Vagina (tissue), 2 donors: Measurements from ENCODE around the gene PNMA8A. TPM values are rescaled to one million over a fixed set of nuclear protein-coding genes. Genes with fewer than 3 reads are reported as not detected.
"Not testable (repeated sequence)": the region's sequence is repeated elsewhere in the genome, so short reads cannot be mapped to it uniquely, and the experiment has no call there.

Experiments used
- DNase-seq, 2 donors: peaks; one replicate each; pipeline ENCODE4 v3.0.0-alpha.2; 2017; ENCODE audit errors: extremely low spot score in 2 of 2
- H3K27ac ChIP-seq: fragments of 200-600 bp; sonication (generic); one replicate; pipeline ENCODE4 v1.5.1; 2019
- H3K27me3 ChIP-seq: fragments of 200-600 bp; sonication (generic); one replicate; pipeline ENCODE4 v1.5.1; 2019
- H3K36me3 ChIP-seq, 2 donors: fragments of 200-600 bp; sonication (generic); one replicate each; pipeline ENCODE4 v1.5.1; 2017 to 2019
- H3K4me1 ChIP-seq: fragments of 200-600 bp; sonication (generic); one replicate; pipeline ENCODE4 v1.5.1; 2019
- H3K4me3 ChIP-seq, 2 donors: fragments of 200-600 bp; sonication (generic); 1 replicate in 1 of 2; 2 replicates in 1 of 2; pipeline ENCODE4 v1.5.1; 2016 to 2019
- H3K9me3 ChIP-seq: fragments of 200-600 bp; sonication (generic); one replicate; pipeline ENCODE4 v1.5.1; 2019
- POLR2A ChIP-seq, 2 donors: fragments of 450-650 bp; IDR thresholded peaks; one replicate each; pipeline ENCODE4 v1.6.1; 2017; ENCODE audit warnings: antibody characterized with exemption in 2 of 2, mild to moderate bottlenecking in 2 of 2, moderate library complexity in 2 of 2
- POLR2AphosphoS5 ChIP-seq, 2 donors: sonication (generic); formaldehyde crosslinking; IDR thresholded peaks; one replicate each; pipeline ENCODE4 v1.9.0; 2017; ENCODE audit warnings: antibody characterized with exemption in 2 of 2, mild to moderate bottlenecking in 2 of 2, low read depth in 1 of 2; ENCODE audit not compliant: insufficient read depth in 1 of 2
- intact Hi-C: fragments of 100-400 bp; cut with DNase I; formaldehyde crosslinking; loops from one replicate; pipeline ENCODE4 v1.15.1; 2023
- total RNA-seq: library from RNA; depleted of rRNA; stranded (reverse); fragments of >200 nt; gene quantifications from one replicate; pipeline ENCODE4 v1.2.3, GENCODE V29; 2016
- TF ChIP-seq, protein P1 (sequence below), 3 experiments: fragments of 450-650 bp in 2 of 3; fragments of 200-600 bp in 1 of 3; sonication (generic) in 1 of 3; IDR thresholded peaks; one replicate each; pipeline ENCODE4 v1.5.1; 2017 to 2019; ENCODE audit warnings: antibody characterized with exemption in 3 of 3, mild to moderate bottlenecking in 2 of 3, moderate library complexity in 2 of 3

Gene PNMA8A
- total RNA-seq, 1 donor from 2014 or later = 1.5 TPM

DNA sequence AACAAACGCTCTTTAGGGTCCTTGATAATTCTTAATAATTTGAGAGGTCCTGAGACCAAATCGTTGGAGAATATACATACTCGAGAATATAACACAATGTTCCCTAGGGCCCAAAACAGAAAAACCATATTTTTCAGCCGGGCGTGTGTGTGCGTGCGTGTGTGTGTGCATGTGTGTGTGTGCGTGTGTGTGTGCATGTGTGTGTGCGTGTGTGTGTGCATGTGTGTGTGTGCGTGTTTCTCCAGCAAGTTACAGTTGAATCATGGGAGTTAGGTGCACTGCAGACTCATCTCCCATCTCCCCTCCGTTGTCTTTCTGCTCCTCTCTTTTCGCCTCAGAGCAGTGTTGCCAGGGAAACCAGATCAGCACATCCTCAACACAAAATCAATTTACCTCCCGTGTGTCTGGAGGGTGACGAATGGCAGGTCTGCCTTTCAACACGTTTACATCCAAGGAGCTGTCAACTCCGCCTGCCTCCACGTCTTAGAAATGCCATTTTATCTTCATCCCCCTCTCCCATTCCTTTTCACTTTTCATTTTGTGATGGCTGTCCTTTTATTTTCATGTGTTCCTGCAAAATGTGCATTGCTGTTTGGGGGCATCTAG is 32.6 kb upstream of the PNMA8A start:
- Histone ChIP-seq H3K36me3 (no peaks in the 10 kb centered on the region), H3K4me1 (no peaks in the 10 kb centered on the region), H3K4me3 (no peak overlapping the region), H3K9me3 (no peaks in the 10 kb centered on the region), H3K27me3 (no peaks in the 10 kb centered on the region), H3K27ac (no peak overlapping the region)
- DNase-seq = no peak
- intact Hi-C loops = loop anchor here (10.0 kb wide), 1 partner anchor 219 kb away; no protein-coding TSS in a partner anchor
- TF ChIP-seq POLR2AphosphoS5 (IDR thresholded peaks at IDR 0.05; ENCODE audit: insufficient read depth in 1 of 2, low read depth in 1 of 2) (no peak), POLR2A (IDR thresholded peaks at IDR 0.05) (no peak)
- TF ChIP-seq, protein P1, sequence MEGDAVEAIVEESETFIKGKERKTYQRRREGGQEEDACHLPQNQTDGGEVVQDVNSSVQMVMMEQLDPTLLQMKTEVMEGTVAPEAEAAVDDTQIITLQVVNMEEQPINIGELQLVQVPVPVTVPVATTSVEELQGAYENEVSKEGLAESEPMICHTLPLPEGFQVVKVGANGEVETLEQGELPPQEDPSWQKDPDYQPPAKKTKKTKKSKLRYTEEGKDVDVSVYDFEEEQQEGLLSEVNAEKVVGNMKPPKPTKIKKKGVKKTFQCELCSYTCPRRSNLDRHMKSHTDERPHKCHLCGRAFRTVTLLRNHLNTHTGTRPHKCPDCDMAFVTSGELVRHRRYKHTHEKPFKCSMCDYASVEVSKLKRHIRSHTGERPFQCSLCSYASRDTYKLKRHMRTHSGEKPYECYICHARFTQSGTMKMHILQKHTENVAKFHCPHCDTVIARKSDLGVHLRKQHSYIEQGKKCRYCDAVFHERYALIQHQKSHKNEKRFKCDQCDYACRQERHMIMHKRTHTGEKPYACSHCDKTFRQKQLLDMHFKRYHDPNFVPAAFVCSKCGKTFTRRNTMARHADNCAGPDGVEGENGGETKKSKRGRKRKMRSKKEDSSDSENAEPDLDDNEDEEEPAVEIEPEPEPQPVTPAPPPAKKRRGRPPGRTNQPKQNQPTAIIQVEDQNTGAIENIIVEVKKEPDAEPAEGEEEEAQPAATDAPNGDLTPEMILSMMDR (IDR thresholded peaks at IDR 0.05) = no peak

DNA sequence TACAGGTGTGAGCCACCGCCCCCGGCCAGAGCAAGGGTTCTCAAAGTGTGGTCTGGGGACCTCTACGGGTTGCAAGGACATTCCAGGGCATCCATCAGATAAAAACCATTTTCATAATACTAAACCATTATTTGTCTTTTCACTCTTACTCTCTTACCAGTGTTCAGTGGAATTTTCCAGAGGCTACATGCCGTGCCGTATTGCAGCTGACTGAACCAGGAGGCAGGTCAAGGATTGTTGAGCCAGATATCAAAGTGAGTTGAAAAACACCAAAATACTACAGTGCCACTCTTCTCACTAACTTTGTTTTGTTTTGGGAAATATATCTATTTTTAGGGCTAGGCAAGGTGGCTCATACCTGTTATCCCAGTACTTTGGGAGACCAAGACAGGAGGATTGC is 31.5 kb upstream of the PNMA8A start:
- intact Hi-C loops = loop anchor here (10.0 kb wide), 1 partner anchor 218 kb away; no protein-coding TSS in a partner anchor
- TF ChIP-seq POLR2AphosphoS5 (IDR thresholded peaks at IDR 0.05; ENCODE audit: insufficient read depth in 1 of 2, low read depth in 1 of 2) = no peak
- TF ChIP-seq POLR2A (IDR thresholded peaks at IDR 0.05) = no peak
- TF ChIP-seq, protein P1 (IDR thresholded peaks at IDR 0.05) = no peak

DNA sequence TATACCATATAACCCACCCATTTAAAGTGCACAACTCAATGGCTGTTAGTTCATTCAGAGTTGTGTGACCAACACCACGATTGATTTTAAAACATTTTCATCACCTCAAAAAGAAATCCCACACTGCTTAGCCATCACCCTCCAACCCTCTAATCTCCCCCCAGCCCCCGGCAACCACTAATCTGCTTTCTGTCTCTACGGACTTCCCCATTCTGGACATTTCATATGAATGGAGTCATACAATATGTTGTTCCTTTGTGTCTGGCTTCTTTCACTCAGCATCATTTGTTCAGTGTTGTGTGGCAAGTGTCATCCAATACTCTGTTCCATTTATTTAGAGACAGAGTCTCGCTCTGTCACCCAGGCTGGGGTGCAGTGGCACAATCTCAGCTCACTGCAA is 28.3 kb upstream of the PNMA8A start:
- H3K4me1 ChIP-seq = peaks cover 10% of the 10 kb centered on the region
- intact Hi-C loops = loop anchor here (10.0 kb wide), 1 partner anchor 215 kb away; no protein-coding TSS in a partner anchor
- H3K36me3 ChIP-seq = no peaks in the 10 kb centered on the region
- no peak overlapping the region for H3K4me3 ChIP-seq
- no peak overlapping the region for H3K27ac ChIP-seq
- TF ChIP-seq, protein P1 (IDR thresholded peaks at IDR 0.05) = no peak
- TF ChIP-seq POLR2AphosphoS5 (IDR thresholded peaks at IDR 0.05; ENCODE audit: insufficient read depth in 1 of 2, low read depth in 1 of 2) = no peak
- TF ChIP-seq POLR2A (IDR thresholded peaks at IDR 0.05) = no peak
- DNase-seq = no peak
- no peaks in the 10 kb centered on the region for H3K27me3 ChIP-seq
- no peaks in the 10 kb centered on the region for H3K9me3 ChIP-seq

More for the DNA sequence above, 31.5 kb upstream of the PNMA8A start:
- Histone ChIP-seq H3K4me1 (no peaks in the 10 kb centered on the region), H3K27me3 (no peaks in the 10 kb centered on the region), H3K36me3 (no peaks in the 10 kb centered on the region), H3K4me3 (no peak overlapping the region), H3K9me3 (no peaks in the 10 kb centered on the region), H3K27ac (no peak overlapping the region)
- DNase-seq = no peak

DNA sequence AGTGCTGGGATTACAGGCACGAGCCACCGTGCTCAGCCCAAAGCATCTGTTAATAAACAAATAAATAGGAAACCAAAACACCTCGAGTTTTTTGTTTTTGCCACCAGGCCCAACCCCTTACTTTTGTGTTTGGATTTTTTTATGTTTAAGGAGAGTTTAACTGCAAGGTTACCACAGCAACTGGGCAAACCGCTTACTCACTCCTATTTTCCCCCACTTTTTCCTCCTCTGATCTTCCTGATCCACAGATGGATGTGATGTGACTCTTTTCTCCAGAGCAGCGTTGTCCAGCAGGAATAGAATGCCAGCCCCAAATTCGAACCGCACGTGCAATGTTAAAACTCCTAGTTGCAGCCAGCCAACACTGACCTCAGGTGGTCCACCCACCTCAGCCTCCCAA is 26.4 kb upstream of the PNMA8A start:
- Histone ChIP-seq H3K9me3 (no peaks in the 10 kb centered on the region), H3K36me3 (no peaks in the 10 kb centered on the region), H3K4me3 (no peak overlapping the region), H3K27me3 (no peaks in the 10 kb centered on the region), H3K4me1 (peaks cover 27% of the 10 kb centered on the region), H3K27ac (no peak overlapping the region)
- DNase-seq = no peak
- intact Hi-C loops = no loop called here
- no peak for TF ChIP-seq POLR2A (IDR thresholded peaks at IDR 0.05)
- TF ChIP-seq, protein P1 (IDR thresholded peaks at IDR 0.05) = no peak
- TF ChIP-seq POLR2AphosphoS5 (IDR thresholded peaks at IDR 0.05; ENCODE audit: insufficient read depth in 1 of 2, low read depth in 1 of 2) = no peak

DNA sequence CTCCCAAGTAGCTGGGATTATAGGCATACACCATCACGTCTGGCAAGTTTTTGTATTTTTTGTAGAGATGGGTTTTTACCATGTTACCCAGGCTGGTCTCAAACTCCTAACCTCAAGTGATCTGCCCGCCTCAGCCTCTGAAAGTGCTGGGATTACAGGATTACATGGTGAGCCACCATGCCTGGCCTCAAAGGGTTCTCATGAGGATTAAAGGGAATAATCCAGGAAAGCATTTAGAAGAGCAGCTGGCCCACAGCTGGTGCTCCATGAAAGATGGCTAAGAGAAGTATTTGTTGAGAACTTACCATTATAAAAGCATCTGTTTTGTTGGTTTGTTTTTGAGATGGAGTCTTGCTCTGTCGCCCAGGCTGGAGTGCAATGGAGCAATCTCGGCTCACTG is 25.5 kb upstream of the PNMA8A start:
- not testable (repeated sequence) for H3K4me3 ChIP-seq, H3K36me3 ChIP-seq

More for the DNA sequence above, 25.5 kb upstream of the PNMA8A start:
- peaks cover 36% of the 10 kb centered on the region for H3K4me1 ChIP-seq
- DNase-seq, intact Hi-C loops, H3K27me3 ChIP-seq, H3K27ac ChIP-seq, H3K9me3 ChIP-seq: not testable (repeated sequence)
